Erythroblast (primary cell): ENCODE measurements around the gene CD8B.

ENCODE experiments used
- GATA1 ChIP-seq: IDR thresholded peaks from 2 replicates; pipeline ENCODE4 v1.6.1; 2011; ENCODE audit warnings: low read depth, mild to moderate bottlenecking, control low read depth, low read length, moderate library complexity
- POLR2A ChIP-seq: IDR thresholded peaks from 2 replicates; pipeline ENCODE4 v1.6.1; 2011; ENCODE audit warnings: mild to moderate bottlenecking, low read length

DNA sequence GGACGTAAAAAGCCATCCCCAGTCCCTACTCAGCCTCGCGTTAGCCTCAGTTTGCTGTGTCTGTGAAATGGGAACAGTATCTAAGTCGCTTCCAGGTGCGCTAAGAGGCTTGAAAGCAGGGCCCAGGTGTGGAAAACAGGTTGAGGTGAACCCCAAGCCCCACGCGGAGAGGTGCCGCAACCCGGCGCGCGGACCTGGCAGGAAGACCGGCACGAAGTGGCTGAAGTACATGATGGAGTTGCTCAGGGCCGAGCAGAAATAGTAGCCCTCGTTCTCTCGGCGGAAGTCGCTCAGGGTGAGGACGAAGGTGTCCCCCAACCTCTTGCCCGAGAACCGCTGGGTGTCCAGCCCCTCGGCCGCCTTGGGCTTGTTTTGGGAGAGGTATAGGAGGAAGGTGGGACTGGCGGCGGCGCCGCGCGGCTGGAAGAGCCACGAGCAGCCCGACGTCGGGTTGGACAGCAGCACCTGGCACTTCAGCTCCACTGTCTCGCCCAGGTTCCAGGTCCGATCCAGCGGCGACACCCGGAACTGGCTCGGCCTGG, 71.5 kb downstream of the CD8B start:
- TF ChIP-seq POLR2A (no peak), GATA1 (no peak)
